Measurements from ENCODE around the gene UBE2H.

Gene UBE2H

GRCh38 chr7:129914536-129915272 is 38.1 kb downstream of the UBE2H start:
- in situ Hi-C loops (cut with MboI; ENCODE audit: low sequenced_read_pairs, unreplicated experiment) = no loop called here
- no peak for DNase-seq (ENCODE audit: low spot score)
- no peak for TF ChIP-seq CTCF (IDR thresholded peaks at IDR 0.05; ENCODE audit: borderline replicate concordance, control extremely low read depth, extremely low read depth, insufficient read depth, missing control alignments)

GRCh38 chr7:129913428-129913827 is 39.3 kb downstream of the UBE2H start:
- no peak for DNase-seq (ENCODE audit: low spot score)
- in situ Hi-C loops (cut with MboI; ENCODE audit: low sequenced_read_pairs, unreplicated experiment) = no loop called here
- no peak for TF ChIP-seq CTCF (IDR thresholded peaks at IDR 0.05; ENCODE audit: borderline replicate concordance, control extremely low read depth, extremely low read depth, insufficient read depth, missing control alignments)

GRCh38 chr7:129911790-129912189 is 41.0 kb downstream of the UBE2H start:
- no peak for TF ChIP-seq CTCF (IDR thresholded peaks at IDR 0.05; ENCODE audit: borderline replicate concordance, control extremely low read depth, extremely low read depth, insufficient read depth, missing control alignments)
- no peak for DNase-seq (ENCODE audit: low spot score)
- in situ Hi-C loops (cut with MboI; ENCODE audit: low sequenced_read_pairs, unreplicated experiment) = no loop called here

GRCh38 chr7:129909669-129910068 is 43.1 kb downstream of the UBE2H start:
- DNase-seq (ENCODE audit: low spot score) = no peak
- in situ Hi-C loops (cut with MboI; ENCODE audit: low sequenced_read_pairs, unreplicated experiment) = no loop called here

GRCh38 chr7:129908181-129908580 is 44.6 kb downstream of the UBE2H start:
- DNase-seq (ENCODE audit: low spot score) = no peak
- in situ Hi-C loops (cut with MboI; ENCODE audit: low sequenced_read_pairs, unreplicated experiment) = no loop called here
- TF ChIP-seq CTCF (IDR thresholded peaks at IDR 0.05; ENCODE audit: borderline replicate concordance, control extremely low read depth, extremely low read depth, insufficient read depth, missing control alignments) = no peak

More at GRCh38 chr7:129909669-129910068, 43.1 kb downstream of the UBE2H start:
- no peak for TF ChIP-seq CTCF (IDR thresholded peaks at IDR 0.05; ENCODE audit: borderline replicate concordance, control extremely low read depth, extremely low read depth, insufficient read depth, missing control alignments)

- DNase-seq (ENCODE audit: low spot score) = no peak
- in situ Hi-C loops (cut with MboI; ENCODE audit: low sequenced_read_pairs, unreplicated experiment) = no loop called here
- no peak for TF ChIP-seq CTCF (IDR thresholded peaks at IDR 0.05; ENCODE audit: borderline replicate concordance, control extremely low read depth, extremely low read depth, insufficient read depth, missing control alignments)
Observed at GRCh38 chr7:129907122-129907736, 45.5 kb downstream of the UBE2H start.
